Bronchial epithelial cell (primary cell): ENCODE measurements around the gene OPRL1. TPM values are rescaled to one million over a fixed set of nuclear protein-coding genes. Genes with fewer than 3 reads are reported as not detected.

Experiments used
- DNase-seq: peaks from one replicate; pipeline ENCODE4 v3.0.0-alpha.2; 2010; ENCODE audit warnings: low read depth
- FAIRE-seq: peaks from 2 replicates; lab custom pipeline; 2011; peaks lifted over from hg19 to GRCh38; lab: Jason Lieb, UNC
- H3K27me3 ChIP-seq: 2 replicates; pipeline ENCODE4 v1.5.1; 2011; ENCODE audit warnings: low read length; ENCODE audit not compliant: control insufficient read depth, insufficient read depth
- H3K36me3 ChIP-seq: 2 replicates; pipeline ENCODE4 v1.5.1; 2011; ENCODE audit warnings: low read length; ENCODE audit not compliant: control insufficient read depth, insufficient read depth
- H3K4me3 ChIP-seq: 2 replicates; pipeline ENCODE4 v1.5.1; 2011; ENCODE audit warnings: mild to moderate bottlenecking, low read depth, low read length, control low read depth
- CTCF ChIP-seq: IDR thresholded peaks from 2 replicates; pipeline ENCODE4 v1.5.1; 2011; ENCODE audit warnings: mild to moderate bottlenecking, moderate library complexity, low read length, control low read depth, inconsistent platforms; ENCODE audit not compliant: insufficient read depth, severe bottlenecking
- total RNA-seq: library from RNA; depleted of rRNA; stranded (reverse); fragments of >200 nt; gene quantifications from 2 replicates; pipeline ENCODE4 v1.2.1, GENCODE V29; 2014

Gene OPRL1
- total RNA-seq, 1 donor from 2014 or later: under 0.01 TPM

DNA sequence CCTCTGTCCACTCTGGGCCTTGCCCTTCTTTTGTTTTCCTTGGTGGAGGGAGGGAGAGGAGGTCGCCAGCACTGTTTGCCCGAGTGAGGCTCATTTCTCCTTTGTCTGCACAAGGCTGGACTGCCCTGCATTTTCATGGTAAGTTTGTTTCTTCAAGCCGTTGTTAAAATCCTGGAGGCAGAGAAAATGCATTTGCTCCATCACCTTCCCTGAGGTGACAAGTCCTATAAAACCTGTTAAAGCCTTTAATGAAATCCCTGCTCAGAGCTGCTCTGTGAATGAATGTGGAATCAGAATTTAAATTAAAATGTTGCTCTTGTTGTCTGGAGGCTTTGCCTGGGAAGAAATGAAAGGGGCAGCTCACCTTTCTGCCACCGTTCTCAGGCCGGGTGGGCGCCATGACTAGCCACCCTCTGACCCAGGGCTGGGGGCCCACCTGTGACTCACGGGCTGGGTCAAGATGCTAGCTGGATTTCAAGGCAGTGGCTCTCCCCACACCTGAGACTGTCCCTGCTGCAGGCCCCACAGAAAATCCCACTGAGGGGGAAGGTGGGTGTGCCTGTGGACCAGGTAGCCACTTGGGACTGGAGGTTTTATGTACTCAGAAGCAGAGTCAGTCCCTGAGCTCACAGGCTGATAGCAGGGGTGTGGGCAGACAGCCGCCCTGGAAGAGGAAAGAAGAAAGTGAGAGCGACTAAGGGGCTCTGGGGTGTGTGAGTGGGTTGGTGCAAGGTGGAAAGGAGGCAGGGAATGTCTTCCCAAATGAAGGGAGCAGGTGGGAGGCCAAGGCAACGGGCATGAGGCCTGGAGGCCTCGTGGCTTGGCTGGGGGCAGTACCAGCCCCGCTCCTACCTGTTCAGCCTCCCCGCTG, 60.4 kb downstream of the OPRL1 start:
- TF ChIP-seq CTCF: no peak
- H3K36me3 ChIP-seq: no peaks in the 10 kb centered on the region
- no peak overlapping the region for H3K4me3 ChIP-seq
- H3K27me3 ChIP-seq: no peaks in the 10 kb centered on the region
- FAIRE-seq: no peak
- no peak for DNase-seq

DNA sequence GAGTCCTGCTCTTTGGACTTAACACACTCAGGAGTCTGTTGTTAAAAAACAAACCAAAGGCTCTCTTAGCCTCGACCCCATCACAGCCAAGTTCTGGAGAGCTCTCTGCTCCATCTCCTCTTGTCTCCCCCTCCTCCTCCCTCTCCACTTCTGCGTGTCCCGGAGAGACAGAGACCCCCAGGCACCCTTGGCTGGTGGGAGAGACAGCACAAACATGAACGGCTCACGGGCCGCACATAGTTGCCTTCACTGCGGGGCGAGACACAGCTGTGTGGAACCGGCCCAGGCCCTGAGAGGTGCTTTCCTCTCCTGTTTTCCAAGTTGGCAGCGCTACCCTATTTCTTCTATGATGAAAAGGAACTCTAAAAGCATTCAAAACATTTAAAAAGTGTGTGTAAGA, 61.1 kb downstream of the OPRL1 start:
- H3K27me3 ChIP-seq: no peaks in the 10 kb centered on the region
- no peaks in the 10 kb centered on the region for H3K36me3 ChIP-seq
- no peak for DNase-seq
- no peak overlapping the region for H3K4me3 ChIP-seq
- no peak for FAIRE-seq
- TF ChIP-seq CTCF: no peak

GRCh38 chr20:64142590-64142989, 62.7 kb downstream of the OPRL1 start:
- H3K36me3 ChIP-seq: no peaks in the 10 kb centered on the region
- TF ChIP-seq CTCF: no peak
- H3K4me3 ChIP-seq: no peak overlapping the region
- no peak for FAIRE-seq
- no peaks in the 10 kb centered on the region for H3K27me3 ChIP-seq
- no peak for DNase-seq

DNA sequence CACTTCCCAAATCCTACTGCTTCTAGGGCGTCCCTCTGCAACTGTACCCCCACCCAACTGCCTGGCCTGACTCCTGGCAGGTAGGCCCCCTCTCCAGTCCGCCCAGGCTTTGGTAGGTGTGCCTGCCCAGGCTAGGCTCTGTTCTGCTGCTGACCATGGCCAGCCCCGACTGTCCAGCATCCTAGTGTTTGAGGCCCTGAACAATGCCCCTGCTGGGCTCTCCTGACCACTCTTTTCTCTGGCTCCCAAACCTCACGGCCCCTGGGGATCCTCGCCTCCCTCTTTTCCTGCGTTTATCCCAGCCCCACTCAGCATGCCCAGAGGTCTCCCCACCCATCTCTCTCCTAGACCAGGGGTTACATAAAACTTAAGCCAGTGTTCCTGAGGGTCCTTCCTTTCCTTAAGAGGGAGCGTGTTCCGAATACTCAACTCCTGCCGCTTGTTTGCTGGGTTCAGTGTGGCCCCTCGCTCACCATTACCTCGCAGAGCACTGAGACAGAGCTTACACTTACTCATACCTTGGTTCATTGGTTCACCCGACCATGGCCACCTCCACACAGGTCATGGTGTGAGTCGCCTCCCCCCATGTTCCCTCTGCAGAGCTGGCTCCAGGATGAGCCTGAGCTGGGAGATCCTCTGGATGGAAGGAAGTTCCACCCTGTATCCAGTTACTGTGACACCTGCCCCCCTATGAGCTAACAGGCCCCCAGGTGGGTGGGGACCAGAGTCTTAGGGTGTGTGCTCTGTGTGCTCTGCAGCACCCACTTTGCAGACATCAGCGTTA, 63.3 kb downstream of the OPRL1 start:
- no peaks in the 10 kb centered on the region for H3K27me3 ChIP-seq
- H3K36me3 ChIP-seq: no peaks in the 10 kb centered on the region
- TF ChIP-seq CTCF: no peak
- no peak overlapping the region for H3K4me3 ChIP-seq
- FAIRE-seq: no peak
- DNase-seq: no peak

DNA sequence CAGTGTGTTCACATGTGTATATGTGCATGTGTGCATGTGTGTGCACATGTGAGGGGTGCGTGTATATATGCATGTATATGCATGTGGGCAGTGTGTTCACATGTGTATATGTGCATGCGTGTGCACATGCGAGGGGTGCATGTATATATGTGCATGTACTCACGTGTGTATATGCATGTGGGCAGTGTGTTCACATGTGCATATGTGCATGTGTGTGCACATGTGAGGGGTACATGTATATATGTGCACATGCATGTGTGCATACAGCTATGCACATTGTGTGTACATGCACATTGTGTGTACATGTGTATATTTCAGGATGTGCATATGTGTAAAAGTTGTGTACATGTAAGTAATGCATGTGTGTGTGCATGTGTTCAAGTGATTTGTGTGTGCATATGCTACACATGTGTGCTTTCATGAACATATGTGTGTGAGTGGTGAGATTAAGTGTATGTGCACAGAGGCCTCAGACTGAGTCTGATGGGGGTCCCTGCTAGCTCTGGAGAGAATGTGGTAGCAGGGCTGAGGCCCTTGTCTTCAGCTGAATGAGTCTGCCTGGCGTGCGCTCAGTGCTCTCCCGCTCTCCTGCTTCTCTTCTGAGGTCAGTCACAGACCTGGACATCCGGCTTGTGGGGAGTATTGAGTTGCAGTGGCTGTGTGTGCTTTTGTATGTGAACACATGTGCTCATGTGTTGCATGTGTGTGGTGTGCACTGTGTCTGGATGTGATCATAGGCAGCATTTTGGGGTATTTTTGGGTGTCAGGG, 64.4 kb downstream of the OPRL1 start:
- Histone ChIP-seq H3K4me3 (no peak overlapping the region), H3K27me3 (no peaks in the 10 kb centered on the region), H3K36me3 (no peaks in the 10 kb centered on the region)
- FAIRE-seq (no peak), DNase-seq (no peak)
- TF ChIP-seq CTCF: no peak
